Measurements from ENCODE around the gene ACSF2.
A peak's percentile ranks its signal among the peaks of the same experiment; 100 is the strongest.

Gene ACSF2

DNA sequence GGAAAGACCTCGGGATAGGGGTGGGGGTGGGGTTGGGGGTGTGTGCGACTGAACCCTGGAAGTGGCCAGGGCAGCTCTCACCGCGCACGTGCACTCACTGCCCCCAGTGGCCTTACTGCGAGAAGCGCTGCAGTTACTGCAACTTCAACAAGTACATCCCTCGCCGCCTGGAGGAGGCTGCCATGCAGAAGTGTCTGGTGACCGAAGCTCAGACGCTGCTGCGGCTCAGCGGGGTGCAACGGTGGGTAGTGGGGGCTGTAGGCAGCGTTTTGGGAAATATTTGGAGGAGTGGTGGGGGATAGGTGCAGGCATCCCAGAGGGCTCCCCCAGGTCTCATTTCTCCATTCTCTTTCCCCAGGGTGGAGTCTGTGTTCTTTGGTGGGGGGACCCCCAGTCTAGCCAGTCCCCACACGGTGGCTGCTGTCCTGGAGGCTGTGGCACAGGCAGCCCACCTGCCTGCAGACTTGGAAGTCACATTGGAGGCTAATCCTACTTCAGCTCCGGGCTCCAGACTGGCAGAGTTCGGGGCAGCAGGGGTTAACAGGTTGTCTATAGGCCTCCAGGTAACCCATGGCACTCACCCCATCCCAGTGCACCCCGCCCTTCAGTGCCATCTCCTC is 53.6 kb downstream of the ACSF2 start:
- peak; percentile 84 for DNase-seq

DNA sequence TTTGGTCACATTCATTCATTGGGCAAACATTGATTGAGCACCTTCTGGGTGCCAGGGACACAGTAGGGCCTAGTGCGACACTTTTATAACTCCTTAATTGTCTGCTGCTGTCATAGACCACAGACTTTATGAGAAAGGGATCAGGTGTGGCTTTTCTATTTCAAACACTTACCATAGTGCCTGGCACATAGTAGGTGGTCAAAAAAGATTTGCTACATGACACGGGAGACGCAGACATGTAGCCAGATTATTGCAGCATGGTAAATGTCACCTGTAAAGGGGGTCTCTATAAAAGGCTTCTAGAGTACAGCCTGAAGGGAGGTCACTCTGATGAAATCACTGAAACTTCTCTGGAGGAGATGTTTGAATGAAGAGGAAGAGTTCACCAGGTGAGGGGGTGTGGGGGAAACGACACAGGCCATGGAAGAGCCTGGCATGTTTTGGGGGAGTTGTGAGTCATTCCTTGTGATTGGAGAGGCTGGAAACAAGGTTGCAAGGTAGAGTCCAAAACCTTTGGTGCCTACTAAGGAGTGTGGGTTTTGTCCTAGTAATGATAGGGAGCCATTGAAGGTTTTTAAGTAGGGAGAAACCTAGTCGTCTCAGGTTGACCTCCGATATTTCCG is 54.2 kb downstream of the ACSF2 start:
- DNase-seq: no peak

DNA sequence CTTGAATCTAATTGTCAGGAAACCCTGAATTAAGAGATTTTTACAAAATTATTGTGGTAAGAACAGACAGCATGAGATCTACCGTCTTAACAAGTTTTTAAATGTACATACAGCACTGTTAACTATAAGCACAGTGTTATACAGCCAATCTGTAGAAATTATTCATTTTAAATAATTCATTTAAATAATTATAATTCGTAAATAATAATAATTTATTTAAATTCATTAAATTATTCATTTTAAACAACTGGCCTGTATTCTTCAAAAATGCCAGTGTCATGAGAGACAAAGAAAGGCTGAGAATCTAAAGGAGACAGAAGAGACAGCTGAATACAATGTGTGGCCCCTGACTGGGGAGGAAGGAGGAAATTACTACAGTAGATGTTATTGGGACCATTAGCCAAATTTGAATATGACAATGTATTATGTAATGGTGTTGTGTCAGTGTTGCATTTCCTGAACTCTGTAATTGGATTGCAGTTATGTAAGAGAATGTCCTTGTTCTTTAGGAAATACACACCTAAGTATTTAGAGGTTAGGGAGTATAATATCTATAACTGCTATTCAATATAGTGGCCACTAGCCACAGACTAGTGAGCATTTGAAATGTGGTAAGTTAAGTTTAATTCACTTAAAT is 55.0 kb downstream of the ACSF2 start:
- DNase-seq: no peak

DNA sequence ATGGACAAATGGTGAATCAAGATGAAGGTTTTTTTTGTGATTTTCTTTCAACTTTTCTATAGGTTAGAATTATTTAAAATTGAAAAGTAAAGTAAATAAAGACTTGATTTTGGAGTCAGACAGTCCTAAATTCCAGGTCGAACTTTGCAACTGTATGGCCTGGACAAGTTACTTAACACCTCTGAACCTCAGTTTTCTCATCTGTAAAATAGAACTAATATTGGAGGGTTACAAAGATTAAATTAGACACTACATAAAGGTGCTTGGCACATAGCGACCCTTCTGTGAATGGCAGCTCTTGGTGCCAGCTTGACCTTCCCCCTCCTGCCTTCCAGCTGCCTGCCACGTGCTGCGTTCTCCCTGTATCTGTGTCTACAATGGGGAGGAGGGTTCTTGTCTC is 55.6 kb downstream of the ACSF2 start:
- DNase-seq: no peak

DNA sequence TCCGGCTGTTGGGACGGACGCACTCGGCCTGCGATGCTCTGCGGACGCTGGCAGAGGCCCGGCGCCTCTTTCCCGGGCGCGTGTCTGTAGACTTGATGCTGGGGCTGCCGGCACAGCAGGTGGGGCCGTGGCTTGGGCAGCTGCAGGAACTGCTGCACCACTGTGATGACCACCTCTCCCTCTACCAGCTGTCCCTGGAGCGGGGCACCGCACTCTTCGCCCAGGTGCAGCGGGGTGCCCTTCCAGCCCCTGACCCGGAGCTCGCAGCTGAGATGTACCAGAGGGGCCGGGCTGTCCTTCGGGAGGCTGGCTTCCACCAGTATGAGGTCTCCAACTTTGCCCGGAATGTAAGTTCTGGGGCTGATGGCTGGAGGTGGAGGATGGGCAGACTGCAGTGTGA is 56.1 kb downstream of the ACSF2 start:
- no peak for DNase-seq

DNA sequence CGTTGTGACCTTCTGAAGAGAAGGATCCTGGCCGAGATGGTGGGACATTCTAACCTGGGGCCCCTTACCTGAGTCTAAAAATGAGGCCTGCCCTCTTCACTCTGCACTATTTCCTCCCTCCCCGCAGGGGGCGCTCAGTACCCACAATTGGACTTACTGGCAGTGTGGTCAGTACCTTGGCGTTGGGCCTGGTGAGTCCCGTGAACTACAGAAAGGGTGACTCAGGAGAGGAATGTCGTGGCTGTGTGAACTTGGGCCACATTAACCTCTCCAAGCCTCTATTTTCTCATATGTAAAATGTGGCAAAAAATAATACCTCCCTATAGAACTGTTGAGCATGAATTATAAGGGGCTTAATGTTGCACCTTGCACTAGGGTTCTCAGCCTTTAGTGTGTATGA is 56.5 kb downstream of the ACSF2 start:
- DNase-seq: peak; percentile 59

DNA sequence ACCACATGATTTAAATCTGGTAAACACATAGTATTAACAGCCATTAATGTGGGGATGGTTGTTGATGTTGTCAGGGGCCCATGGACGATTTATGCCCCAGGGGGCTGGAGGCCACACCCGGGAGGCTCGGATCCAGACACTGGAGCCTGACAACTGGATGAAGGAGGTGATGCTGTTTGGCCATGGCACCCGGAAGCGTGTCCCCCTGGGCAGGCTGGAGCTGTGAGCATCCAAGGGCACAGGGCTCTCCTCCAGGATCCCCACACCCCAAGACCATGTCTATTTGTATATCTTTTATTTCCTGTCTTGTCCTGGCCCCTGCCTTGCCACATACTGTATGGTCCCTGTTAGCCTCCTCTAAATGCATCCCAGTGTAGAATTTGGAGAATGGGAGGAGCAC is 57.2 kb downstream of the ACSF2 start:
- DNase-seq: no peak

DNA sequence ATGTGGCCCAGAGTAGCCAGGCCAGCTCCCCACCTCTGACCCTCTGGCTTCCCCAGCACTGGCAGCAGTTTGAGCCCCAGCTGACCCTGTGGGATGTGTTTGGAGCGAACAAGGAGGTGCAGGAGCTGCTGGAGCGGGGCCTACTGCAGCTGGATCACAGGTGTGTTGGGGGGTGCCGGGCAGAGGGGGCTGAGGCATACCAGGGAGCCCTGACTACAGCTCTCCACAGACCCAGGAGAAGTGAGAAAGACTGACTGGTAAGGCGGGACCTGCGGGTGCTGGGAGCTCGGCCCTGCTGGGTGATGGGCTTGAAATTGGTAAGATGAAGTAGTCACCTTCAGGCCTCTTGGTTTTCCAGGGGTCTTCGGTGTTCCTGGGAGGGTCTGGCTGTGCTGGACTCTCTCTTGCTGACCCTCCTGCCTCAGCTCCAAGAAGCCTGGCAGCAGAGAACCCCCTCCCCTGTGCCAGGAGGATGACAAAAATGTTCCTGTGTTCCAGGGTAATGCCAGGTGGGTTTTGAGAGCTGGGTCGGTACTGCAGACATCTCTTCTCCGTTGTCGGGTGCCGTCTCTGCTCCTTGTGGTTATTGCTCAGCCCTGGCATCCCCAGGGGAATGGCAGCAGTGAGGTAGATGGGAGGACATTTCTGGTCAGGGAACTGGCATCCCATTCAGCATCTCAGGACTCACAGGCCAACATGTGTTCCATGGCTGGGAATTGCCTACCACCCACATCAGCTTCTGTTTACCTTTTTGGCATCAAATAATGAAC is 58.6 kb downstream of the ACSF2 start:
- DNase-seq: no peak

DNA sequence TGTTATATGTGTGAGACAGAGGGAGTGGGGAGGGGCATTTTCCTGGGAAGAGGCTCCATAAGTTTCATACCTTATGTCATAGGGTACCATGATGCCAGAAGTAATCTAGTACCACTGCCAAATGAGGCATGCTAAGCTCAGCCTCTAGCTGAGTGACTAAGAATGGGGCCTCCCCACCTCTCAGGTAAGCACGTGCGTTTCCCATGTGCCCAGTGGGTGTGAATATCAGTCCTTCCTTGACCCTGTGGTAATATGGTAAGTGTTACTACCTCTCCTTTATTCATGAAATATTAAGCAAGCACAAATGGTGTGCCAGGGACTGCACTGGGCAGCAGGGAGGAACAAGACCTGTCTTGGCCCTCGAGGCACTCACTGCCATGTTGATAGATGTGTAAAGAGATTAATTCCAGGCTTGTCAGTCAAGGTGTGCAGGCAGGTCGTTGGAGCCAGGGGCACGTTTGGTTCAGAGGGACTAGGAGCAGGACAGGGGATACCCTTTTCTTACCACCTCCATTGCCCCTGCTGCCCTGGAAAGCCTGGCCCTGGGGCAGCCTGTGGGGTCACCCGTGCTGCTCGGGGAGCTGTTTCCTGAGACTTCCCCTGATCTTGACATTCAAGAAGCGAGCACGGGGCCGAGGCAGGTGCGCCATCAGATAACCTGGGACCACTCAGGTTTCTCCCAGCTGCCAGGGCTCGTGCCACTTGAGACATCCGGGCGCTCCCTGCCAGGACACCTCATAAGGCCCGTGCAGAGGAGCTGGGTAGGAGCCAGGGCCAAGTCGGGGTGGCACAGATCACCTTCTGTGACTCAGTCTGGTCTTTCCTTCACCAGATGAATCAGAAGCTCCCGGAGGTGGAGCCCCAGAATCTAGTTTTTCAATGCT is 61.4 kb downstream of the ACSF2 start:
- no peak for DNase-seq

DNA sequence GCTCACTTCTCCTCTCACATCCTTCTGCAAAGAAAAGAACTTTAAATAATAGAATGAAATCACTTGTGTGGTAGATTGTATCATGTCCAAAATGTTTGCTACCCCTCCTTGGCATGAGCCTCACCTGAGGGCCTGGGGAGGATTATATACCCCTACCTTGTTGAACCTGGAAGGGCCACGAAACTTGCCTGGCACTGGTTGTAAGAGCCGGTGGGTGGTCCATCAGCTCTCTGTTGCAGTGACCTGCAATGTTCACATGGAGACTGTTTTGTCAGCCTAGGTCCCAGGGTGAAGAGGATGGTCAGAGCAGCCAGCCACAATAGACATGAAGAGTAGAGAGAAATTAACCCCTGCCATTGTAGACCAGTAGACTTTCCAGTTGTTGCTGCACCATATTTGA is 62.9 kb downstream of the ACSF2 start:
- no peak for DNase-seq

DNA sequence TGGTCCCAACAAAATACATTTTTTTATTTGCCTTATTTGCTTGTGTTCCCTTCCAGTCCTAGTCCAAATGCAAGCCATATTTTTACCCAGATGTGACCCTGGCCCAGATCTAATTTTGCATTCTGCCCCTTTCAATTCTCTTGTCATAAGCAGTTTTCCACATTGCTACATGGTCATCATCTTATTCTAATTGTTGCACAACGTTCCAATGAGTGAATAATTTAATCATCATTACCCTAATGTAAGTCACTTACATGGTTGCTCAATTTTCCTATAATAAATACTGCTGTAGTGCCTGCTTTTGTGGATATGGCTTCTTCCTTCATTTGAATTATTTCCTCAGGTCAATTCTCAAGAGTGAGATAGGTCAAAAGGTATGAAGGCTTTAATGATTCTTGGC is 65.5 kb downstream of the ACSF2 start:
- no peak for DNase-seq

DNA sequence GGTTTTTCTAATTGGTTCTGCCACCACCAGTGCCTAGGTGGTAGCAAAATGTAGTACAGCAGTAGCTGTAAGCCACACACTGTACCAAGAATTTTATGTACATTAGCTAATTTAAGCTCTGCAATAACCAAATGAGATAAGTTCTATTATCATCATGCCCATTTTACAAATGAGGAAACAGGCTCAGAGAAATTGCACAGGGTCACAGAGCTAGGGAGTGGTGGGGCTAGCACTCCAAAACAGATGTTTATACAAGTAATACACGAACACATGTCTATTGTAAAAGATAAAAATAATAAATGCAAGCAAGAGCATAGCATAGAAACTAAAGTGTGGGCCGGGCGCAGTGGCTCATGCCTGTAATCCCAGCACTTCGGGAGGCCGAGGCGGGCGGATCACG is 66.2 kb downstream of the ACSF2 start:
- DNase-seq: no peak

DNA sequence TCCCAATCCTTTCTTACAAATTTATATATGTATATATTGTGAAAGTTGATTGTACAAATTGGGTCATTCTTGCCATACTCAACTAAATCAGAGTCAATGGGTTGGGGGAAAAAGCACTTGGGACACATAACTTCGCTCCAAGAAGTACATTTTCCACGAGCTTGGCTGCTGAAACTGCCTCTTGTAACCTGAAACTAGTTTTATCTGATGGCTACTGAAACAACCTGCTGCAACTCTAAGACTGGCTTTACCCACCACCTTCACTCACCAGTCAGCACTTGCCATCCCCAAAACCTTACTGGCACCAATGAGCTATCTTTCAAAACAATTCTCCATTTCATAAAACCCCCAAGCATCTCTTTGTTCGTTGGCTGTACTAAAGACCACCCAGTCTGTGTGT is 67.7 kb downstream of the ACSF2 start:
- no peak for DNase-seq

DNA sequence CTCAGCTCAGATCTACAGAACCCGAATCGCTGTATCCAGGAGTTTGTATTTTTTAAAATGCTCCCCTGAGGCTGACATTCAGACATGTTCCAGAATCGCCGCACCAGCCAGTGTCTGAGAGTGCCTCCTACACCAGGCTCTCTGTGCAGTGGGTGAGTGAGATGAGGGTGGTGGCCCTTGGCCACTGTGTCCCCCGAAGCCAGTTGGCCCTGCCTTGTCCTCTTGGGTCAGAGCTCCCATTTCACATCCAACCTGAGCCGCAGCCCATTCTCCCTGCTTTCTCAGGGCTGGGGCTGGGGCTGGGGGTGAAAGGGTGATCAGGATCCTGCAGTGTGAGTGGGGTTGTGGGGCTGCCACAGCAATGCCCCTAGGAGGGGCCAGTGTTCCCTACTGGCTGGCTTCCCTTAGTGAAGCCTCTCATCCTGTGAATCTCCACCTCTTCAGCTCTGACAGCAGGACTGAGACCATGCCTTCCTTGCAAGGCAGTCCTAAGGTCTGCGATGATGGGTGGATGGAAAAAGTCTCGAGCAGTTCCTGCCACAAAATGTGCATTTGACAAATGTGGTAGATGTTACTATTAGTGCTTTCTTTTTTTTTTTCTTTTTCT is 69.3 kb downstream of the ACSF2 start:
- DNase-seq: no peak

DNA sequence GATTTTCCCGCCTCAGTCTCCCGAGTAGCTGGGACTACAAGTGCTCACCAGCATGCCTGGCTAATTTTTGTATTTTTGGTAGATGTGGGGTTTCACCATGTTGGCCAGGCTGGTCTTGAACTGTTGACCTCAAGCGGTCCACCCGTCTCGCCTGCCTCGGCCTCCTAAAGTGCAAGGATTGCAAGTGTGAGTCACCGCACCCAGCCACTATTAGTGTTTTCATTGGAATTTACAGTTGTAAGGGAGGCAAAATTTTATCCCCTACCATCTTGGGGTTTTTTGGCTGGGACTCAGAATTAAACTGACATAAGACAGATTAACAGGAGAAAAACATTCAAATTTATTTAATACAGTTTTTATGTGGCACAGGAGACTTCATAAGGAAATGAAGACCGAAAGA is 69.9 kb downstream of the ACSF2 start:
- DNase-seq: no peak

DNA sequence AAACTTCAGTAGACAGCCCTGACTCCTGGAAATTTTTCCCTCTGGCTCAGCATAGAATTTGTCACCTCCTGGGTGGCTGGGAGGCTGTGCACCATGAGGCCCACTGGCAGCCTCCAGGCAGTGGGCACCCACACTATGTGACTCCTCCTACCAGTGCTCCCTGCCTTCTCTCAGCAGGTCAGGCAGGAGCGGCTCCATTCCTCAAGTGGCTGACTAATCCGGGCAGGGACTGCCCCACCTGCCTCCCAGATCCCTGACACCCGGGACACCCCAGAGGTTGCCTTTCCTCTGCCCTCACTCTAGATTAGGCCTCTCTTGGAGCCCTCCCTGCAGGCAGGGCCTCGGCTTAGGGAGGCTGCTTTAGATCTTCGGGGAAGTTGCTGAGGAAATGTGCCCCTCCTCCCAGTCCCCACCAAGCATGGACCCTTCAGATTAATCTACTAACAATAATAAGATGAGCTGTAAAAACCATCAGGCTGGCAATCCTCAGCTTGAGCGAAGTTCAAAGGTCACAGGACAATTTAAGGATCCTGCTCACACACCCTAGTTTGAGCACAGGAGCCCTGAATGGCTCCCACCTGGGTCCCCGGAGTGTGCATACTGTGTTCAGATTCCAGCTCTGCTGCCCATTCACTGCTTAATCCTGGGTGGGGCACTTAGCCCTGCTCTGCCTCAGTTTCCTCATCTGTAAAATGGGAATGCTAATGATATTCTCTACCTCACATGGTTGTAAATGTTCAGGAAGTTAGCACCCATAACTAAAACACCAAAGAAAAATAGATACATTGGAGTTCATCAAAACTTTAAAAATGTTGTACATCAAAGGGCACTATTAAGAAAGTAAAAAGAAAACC is 72.2 kb downstream of the ACSF2 start:
- DNase-seq: no peak

DNA sequence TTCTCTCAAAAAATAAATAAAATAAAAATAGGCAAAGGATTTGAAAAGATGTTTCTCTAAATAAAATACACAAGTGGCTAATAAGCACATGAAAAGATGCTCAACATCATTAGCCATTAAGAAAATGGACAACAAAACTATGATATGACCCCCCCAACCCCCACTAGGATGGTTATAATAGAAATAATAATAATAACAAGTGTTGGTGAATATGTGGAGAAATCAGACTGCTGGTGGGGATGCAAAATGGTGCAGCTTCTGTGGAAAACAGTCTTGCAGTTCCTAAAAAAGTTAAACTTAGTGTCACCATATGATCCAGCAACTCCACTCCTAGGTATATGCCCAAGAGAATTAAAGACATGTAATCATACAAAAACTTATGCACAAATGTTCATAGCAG is 73.3 kb downstream of the ACSF2 start:
- no peak for DNase-seq

DNA sequence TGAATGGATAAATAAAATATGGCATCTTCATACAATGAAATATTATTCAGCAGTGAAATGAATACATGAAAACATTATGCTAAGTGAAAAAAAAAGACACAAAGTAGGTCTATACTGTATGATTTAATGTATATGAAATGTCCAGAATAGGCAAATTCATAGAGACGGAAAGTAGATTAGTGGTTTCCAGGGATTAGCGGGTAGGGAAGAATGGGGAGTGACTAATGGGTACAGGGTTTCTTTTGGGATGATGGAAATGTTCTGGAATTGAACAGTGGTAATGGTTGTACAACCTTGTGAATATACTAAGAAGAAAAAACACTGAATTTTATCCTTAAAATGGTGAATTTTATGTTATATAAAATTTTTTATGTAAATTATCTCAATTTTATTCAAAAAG is 73.7 kb downstream of the ACSF2 start:
- no peak for DNase-seq

DNA sequence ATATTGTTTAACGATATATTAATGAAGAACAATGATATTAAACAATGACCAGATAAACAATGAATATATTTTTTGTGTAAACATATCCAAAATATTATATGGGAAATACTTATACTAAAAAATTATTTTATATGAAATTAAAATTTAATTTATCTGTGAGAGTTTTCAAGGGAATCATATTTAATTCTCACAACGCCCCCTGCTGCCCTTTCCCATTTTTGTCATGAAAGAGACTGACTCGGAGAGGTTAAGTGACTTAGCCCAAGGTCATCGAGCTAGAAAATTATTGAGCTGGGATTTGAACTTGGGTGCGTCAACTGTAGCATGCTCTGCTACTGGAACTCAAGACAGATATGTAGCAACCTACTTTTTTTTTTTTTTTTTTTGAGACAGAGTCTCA is 75.0 kb downstream of the ACSF2 start:
- no peak for DNase-seq

DNA sequence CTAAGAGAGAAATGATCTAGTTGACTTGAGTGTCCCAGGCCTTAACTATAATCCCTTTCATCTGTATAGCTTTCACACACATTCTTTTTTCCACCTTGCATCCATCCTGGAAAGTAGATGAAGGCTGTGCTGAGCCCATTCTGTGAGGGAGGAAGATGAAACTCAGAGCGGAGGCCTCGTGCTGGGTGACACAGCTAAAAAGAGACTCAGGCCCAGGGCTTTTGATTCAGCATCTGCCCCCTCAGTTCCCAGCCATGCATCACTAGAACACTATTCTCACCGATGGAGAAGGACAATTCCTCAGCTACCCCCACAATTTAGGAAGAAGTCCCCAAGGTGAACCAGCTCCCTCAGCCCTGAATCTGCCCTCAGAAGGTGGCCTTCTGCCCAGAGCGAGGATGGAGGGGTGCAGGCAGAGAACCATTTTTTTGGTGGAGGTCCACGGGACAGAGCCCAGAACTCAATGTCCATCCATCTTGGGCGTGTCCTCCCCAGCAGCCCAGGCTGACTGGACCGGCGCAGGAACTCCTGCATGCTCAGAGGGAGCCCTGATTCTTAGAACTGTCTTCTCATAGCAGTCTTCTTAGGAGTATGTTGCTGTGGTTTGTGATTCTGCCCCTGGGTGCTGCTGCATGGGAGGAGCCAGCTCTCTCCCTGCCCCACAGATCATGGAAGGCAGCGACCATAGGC is 76.4 kb downstream of the ACSF2 start:
- no peak for DNase-seq

DNA sequence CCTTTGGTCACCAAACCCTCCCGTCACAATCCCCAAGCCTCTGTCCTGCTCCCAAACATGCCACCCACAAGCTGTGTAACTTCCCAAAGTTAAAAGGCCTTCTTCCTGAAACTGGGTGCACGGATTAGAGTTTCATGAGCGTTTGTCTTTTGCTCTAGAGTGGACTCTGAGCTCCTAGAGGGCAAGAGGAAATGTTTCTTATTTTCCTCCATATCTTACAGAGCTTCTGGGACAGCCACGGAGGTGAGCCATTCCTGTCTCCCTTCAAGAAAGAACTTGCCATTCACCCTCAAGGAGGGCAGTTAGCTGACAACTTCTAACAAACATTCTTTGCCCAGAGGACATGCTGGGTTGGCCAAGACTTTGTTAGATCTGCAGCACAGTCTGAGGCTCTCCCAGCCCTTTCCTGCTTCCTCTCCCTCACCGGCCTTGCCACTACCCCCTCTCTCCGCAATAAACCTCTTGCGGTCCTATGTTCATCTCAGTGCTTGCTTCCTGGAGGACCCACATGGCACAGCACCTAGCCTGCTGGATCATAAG is 79.6 kb downstream of the ACSF2 start:
- no peak for DNase-seq

All from COR-L47 (cell line).